EH (cell line): ENCODE results near the gene GTF2A1L.
"Not testable (repeated sequence)": the region's sequence is repeated elsewhere in the genome, so short reads cannot be mapped to it uniquely, and the experiment has no call there.

Experiments
- DNase-seq: peaks from one replicate; pipeline ENCODE4 v3.0.0-alpha.2; 2015; ENCODE audit warnings: low read depth

GTF2A1L gene

GRCh38 chr2:48703621-48704020 lies 86.0 kb downstream of the GTF2A1L start:
- not testable (repeated sequence) for DNase-seq

DNA sequence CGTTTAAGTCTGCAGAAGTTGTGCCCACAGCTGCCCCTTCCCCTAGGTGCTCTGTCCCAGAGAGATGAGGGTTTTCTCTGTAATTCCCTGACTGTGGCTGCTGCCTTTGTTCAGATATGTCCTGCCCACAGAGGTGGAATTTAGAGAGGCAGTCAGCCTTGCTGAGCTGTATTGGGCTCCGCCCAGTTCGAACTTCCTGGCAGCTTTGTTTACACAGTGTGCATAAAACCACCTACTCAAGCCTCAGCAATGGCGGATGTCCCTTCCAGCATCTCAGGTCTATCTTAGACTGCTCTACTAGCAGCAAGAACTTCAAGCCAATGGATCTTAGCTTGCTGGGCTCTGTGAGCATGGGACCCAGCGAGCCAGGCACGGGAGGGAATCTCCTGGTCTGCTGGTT lies 89.8 kb downstream of the GTF2A1L start:
- DNase-seq, result no peak

- no peak for DNase-seq
These were observed 91.7 kb downstream of the GTF2A1L start for GRCh38 chr2:48709096-48710034.

GRCh38 chr2:48711343-48711742 lies 93.7 kb downstream of the GTF2A1L start:
- no peak for DNase-seq

GRCh38 chr2:48712151-48712550 lies 94.5 kb downstream of the GTF2A1L start:
- no peak for DNase-seq

DNA sequence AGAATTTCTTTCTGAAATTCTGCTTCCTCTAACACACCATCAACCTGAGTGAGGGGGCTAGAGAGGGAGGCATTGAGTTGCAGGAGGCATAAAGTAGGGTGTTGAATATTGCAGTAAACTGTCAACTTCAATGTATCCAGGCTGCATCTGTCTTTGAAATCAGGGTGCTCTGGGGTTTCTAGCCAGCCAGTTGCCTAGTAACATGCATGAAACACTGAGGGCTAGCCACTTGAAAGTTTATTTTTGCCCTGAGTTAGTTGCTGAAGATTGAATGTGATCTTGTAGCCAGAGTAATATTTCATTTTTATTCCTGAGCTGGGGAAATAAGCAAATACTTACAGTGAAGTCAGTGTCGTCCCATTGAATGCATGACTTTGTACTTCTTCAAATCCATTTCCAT lies 96.0 kb downstream of the GTF2A1L start:
- no peak for DNase-seq

DNA sequence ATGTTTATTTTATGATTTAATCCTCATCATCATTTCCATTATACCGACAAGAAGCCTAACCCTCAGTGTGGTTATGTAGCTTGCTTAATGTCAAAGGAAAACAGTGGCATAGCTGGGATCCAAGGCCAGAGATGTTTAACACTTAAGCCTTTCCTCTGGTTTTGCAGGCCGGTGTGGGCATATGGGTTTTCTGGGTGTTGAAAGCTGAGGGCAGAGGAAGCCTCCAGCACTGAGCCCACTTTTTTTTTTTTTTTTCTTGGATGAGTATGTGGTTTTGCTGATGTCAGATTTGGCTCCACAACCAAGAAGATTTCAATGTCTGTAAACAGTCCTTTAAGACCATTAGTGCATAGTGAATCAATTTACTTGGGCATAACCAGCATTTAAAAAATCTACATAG lies 96.6 kb downstream of the GTF2A1L start:
- DNase-seq, result no peak

GRCh38 chr2:48715042-48715899 lies 97.6 kb downstream of the GTF2A1L start:
- peak; percentile 17 for DNase-seq

DNA sequence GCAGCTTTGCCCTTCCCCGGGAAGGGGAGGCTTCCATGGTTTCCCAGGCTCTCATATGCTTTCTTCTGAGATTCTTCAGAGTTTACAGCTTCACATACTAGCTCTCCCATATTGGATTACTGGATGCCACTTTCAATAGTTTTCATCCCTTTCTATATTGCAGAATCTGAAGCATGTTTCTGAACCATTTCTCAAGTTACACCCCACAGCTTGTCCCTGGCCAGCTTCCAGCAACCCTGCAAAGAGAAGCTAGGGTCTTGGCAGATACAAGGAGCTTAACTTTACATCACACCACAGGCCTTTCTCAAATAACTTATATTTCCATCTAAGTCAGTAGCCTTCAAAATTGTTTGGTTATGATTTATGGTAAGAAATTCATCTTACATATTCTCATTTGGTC lies 98.3 kb downstream of the GTF2A1L start:
- DNase-seq, result no peak

DNA sequence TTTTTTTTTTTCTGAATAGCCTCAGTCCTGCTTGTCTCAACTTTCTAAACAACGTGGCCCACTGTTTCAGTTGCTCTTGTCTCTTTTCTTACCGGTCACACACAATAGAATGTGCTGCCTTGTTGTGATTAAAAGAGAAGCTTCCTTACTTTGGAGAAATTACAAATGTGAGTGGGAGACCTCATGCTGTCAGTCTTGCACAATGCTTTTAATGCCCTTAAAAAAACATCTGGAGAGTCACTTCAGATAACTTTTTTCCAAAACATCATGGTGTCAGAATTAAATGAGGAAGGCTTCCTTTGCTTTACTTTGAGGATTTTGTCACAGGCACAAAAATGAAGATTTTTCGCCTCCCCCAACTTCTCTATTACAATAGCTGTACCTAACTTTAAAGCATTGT lies 100.2 kb downstream of the GTF2A1L start:
- DNase-seq, result no peak

GRCh38 chr2:48719480-48720177 lies 102.0 kb downstream of the GTF2A1L start:
- DNase-seq, result no peak

DNA sequence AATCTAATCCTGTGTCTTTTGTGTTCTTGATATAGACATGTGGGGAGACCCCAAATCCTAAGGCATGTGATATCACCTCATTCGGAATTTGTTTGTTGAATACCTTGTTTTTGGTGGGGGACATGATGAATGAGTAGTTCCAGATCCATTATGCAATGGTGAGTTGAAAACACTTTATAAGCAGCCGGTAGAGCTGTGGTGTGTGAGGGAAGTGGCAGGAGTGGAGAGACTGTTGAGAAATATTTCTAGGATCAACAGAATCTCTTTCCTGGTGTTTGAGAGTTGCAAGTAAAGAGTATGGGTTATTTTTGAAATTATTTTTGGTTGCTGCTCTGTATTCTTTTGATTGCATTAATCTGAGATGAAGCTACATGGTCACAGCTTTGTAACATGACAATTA lies 103.5 kb downstream of the GTF2A1L start:
- DNase-seq, result no peak

- DNase-seq, result no peak
These were observed 104.7 kb downstream of the GTF2A1L start for GRCh38 chr2:48722391-48722790.

DNA sequence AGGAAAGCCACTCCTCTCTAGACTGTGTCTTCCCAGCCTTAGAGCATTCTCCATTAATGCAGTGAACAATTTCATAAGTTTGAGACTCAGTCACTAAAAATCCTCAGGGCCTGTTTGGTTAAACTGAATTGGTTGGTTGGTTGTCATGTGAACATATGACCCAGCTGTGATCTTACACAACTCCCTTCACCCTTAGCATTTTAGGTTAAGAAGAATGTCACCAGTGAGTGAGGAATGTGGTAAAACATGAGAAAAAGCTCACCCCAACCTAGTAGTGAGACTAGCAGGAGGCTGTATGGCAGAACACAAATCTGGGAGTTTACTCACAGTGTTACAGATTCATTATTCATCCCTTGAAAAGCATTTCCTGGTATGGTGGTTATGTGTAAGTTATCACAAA lies 105.5 kb downstream of the GTF2A1L start:
- DNase-seq, result peak; percentile 82

GRCh38 chr2:48724278-48724677 lies 106.6 kb downstream of the GTF2A1L start:
- DNase-seq, result no peak

GRCh38 chr2:48725696-48726494 lies 108.2 kb downstream of the GTF2A1L start:
- no peak for DNase-seq

- DNase-seq, result peak; percentile 24
These were observed 109.9 kb downstream of the GTF2A1L start for GRCh38 chr2:48727560-48727959.

GRCh38 chr2:48728295-48728694 lies 110.6 kb downstream of the GTF2A1L start:
- no peak for DNase-seq

- DNase-seq, result peak; percentile 16
These were observed 111.2 kb downstream of the GTF2A1L start for GRCh38 chr2:48728840-48729239.
